WERI-Rb-1 (cell line): ENCODE results near the gene TMEM207.
A peak's percentile ranks its signal among the peaks of the same experiment; 100 is the strongest.

Experiments
- DNase-seq: peaks from one replicate; pipeline ENCODE4 v3.0.0-alpha.2; 2020
- H3K27ac ChIP-seq: fragments of 250-450 bp; sonication (Bioruptor Pico); 2 replicates; pipeline ENCODE4 v1.5.1; 2020; ENCODE audit warnings: mild to moderate bottlenecking, moderate library complexity
- H3K27me3 ChIP-seq: fragments of 250-450 bp; sonication (Bioruptor Pico); 2 replicates; pipeline ENCODE4 v1.5.1; 2021; ENCODE audit warnings: mild to moderate bottlenecking, low read depth, moderate library complexity; ENCODE audit not compliant: insufficient read depth, severe bottlenecking
- H3K36me3 ChIP-seq: fragments of 250-450 bp; sonication (Bioruptor Pico); 2 replicates; pipeline ENCODE4 v1.5.1; 2020; ENCODE audit warnings: mild to moderate bottlenecking, moderate library complexity
- H3K4me3 ChIP-seq: 2 replicates; pipeline ENCODE4 v1.5.1; 2011; ENCODE audit warnings: low read depth, mild to moderate bottlenecking, control low read depth, low read length
- H3K9me3 ChIP-seq: fragments of 250-450 bp; sonication (Bioruptor Pico); 2 replicates; pipeline ENCODE4 v1.5.1; 2021; ENCODE audit warnings: mild to moderate bottlenecking, moderate library complexity; ENCODE audit not compliant: severe bottlenecking
- TF ChIP-seq, protein P1 (sequence below): IDR thresholded peaks from 2 replicates; pipeline ENCODE4 v1.5.1; 2011; ENCODE audit warnings: low read depth, mild to moderate bottlenecking, control low read depth, inconsistent platforms, low read length

Gene TMEM207

DNA sequence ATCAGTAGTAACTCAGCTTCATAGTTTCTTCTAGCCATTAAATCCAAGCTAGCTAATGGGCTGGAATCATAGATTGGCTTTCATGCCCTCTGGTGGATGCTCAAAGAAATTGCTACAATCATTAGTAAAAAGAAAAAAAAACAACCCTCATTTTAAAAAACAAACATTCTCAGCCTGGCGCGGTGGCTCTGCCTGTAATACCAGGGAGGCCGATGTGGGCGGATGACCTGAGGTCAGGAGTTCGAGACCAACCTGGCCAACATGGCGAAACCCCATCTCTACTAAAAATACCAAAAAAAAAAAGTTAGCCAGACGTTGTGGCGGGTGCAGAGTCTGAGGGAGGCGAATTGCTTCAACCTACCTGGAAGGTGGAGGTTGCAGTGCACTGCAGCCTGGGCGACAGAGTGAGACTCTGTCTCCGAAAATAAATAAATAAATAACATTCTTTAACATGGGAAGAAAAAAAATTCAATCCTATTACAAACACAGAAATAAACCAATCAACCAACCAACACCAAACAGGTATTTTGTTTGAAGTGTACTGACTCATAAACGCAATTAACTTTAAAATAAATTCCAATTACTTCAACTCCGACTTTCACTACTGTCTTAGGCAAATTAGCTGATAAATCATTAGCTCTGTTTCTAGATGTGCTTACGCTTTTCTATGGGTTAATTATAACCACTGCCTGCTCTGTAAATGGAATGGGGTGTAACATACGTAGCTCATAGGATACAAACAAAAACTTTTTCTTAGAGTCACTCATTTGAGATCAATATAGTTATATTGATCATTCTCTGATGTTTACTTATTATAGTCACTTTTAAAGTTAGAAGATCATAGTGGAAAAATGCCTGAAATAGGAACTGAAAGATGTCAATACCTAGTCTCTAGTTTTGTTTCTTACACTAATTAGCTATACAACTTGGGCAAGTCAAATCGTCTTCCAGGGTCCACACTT is 24.9 kb downstream of the TMEM207 start:
- TF ChIP-seq, protein P1, sequence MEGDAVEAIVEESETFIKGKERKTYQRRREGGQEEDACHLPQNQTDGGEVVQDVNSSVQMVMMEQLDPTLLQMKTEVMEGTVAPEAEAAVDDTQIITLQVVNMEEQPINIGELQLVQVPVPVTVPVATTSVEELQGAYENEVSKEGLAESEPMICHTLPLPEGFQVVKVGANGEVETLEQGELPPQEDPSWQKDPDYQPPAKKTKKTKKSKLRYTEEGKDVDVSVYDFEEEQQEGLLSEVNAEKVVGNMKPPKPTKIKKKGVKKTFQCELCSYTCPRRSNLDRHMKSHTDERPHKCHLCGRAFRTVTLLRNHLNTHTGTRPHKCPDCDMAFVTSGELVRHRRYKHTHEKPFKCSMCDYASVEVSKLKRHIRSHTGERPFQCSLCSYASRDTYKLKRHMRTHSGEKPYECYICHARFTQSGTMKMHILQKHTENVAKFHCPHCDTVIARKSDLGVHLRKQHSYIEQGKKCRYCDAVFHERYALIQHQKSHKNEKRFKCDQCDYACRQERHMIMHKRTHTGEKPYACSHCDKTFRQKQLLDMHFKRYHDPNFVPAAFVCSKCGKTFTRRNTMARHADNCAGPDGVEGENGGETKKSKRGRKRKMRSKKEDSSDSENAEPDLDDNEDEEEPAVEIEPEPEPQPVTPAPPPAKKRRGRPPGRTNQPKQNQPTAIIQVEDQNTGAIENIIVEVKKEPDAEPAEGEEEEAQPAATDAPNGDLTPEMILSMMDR: 0 out of 2 replicates have a peak, but pooled peaks have one; percentile 16
- no peaks in the 10 kb centered on the region for H3K27me3 ChIP-seq
- DNase-seq: no peak
- no peak overlapping the region for H3K4me3 ChIP-seq
- H3K27ac ChIP-seq: no peak overlapping the region
- H3K36me3 ChIP-seq: no peaks in the 10 kb centered on the region
- no peaks in the 10 kb centered on the region for H3K9me3 ChIP-seq

DNA sequence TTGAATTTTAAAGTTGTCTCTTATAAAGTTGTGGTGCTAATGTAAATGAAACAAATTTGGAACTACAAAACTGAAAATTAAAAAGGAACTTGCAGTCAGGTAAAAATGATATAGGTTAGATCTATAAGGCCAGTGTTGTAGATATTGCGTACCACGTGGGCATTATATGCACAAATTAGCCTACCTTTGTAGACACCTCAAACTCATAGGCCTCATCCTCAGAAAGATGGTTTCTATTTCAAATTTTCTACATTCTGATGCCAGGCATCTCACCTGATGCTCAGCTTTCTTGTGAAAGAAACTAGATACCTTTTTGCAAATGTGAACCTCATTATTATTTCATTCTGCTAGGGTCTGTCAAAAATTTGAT is 25.6 kb downstream of the TMEM207 start:
- TF ChIP-seq, protein P1: no peak
- no peak overlapping the region for H3K27ac ChIP-seq
- no peak for DNase-seq
- H3K9me3 ChIP-seq: no peaks in the 10 kb centered on the region
- H3K4me3 ChIP-seq: no peak overlapping the region
- no peaks in the 10 kb centered on the region for H3K36me3 ChIP-seq
- no peaks in the 10 kb centered on the region for H3K27me3 ChIP-seq

DNA sequence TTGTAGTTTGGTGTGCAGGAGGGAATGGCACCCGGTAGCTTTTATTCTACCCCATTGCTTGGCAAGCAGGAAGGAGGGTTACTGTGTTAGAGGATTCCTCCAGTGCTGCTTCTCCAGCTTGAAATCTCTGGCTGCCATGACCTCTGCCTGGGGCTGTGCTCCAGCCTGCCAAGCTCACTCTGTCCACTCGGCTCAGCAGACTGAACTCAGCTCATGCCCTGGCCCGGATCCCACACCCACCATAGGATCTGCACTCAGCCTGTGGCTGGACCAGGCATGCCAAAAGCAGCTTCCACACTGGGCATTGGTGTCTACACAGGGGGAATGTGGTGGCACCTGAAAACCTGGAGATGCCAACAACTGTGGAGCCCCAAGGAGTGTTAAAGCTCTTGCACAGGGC is 35.4 kb downstream of the TMEM207 start:
- DNase-seq: no peak
- Histone ChIP-seq H3K9me3 (no peaks in the 10 kb centered on the region), H3K27ac (no peak overlapping the region), H3K36me3 (no peaks in the 10 kb centered on the region), H3K27me3 (no peaks in the 10 kb centered on the region), H3K4me3 (no peak overlapping the region)
- TF ChIP-seq, protein P1: no peak

DNA sequence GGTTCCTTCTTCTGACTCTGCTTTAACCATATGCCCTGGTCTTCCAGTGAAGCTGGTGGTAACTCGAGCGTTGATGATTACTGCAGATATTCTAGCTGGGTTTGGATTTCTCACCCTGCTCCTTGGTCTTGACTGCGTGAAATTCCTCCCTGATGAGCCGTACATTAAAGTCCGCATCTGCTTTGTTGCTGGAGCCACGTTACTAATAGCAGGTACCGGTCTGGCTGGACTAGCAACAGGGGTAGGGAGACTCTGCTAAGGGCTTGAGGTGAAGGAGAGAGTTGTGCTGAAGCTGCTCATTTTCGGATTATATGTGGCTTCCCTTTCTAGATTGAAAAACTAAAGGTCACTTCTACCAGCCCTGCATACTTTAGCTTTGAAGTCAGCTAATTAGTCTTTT is 45.0 kb downstream of the TMEM207 start:
- Histone ChIP-seq H3K4me3 (no peak overlapping the region), H3K9me3 (no peaks in the 10 kb centered on the region), H3K27ac (no peak overlapping the region), H3K27me3 (no peaks in the 10 kb centered on the region), H3K36me3 (no peaks in the 10 kb centered on the region)
- DNase-seq: no peak
- TF ChIP-seq, protein P1: no peak

DNA sequence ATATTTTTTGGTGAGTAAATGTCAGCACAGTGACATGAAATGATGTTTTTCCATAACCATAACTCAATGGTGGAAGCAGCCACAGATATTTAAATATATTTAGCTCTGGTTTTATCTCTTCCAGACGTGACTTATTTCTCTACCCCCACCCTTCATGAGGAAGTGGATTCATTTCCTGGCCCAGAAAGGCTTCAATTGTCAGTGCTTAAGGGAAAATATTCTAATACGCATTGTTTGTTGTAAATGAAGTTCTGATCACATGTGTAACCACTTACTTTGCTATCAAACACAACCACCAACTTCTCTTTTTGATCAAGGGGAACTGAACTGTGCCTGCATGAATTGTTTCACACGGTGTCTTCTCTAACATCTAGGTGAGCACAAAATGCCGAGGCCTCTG is 47.7 kb downstream of the TMEM207 start:
- H3K27me3 ChIP-seq: no peaks in the 10 kb centered on the region
- TF ChIP-seq, protein P1: no peak
- H3K36me3 ChIP-seq: no peaks in the 10 kb centered on the region
- H3K4me3 ChIP-seq: no peak overlapping the region
- no peaks in the 10 kb centered on the region for H3K9me3 ChIP-seq
- DNase-seq: no peak
- no peak overlapping the region for H3K27ac ChIP-seq
